Mucosa of stomach (tissue), 1 donor: ENCODE data around the gene PICK1.

Source experiments
- H3K27me3 ChIP-seq: one replicate; pipeline ENCODE4 v1.7.0; 2013; ENCODE audit warnings: mild to moderate bottlenecking, low read length; ENCODE audit not compliant: control insufficient read depth, insufficient read depth
- H3K36me3 ChIP-seq: one replicate; pipeline ENCODE4 v1.7.0; 2013; ENCODE audit warnings: low read length; ENCODE audit not compliant: control insufficient read depth, insufficient read depth
- H3K4me1 ChIP-seq: one replicate; pipeline ENCODE4 v1.7.0; 2013; ENCODE audit warnings: mild to moderate bottlenecking, low read length; ENCODE audit not compliant: control insufficient read depth, insufficient read depth
- H3K4me3 ChIP-seq: one replicate; pipeline ENCODE4 v1.7.0; 2013; ENCODE audit warnings: low read length
- H3K9ac ChIP-seq: one replicate; pipeline ENCODE4 v1.7.0; 2013; ENCODE audit warnings: mild to moderate bottlenecking, low read length, moderate library complexity
- H3K9me3 ChIP-seq: one replicate; pipeline ENCODE4 v1.7.0; 2013; ENCODE audit warnings: mild to moderate bottlenecking, low read length, moderate library complexity; ENCODE audit not compliant: control insufficient read depth
- donor health status: Pancreatic carcinoma.

PICK1 gene

DNA sequence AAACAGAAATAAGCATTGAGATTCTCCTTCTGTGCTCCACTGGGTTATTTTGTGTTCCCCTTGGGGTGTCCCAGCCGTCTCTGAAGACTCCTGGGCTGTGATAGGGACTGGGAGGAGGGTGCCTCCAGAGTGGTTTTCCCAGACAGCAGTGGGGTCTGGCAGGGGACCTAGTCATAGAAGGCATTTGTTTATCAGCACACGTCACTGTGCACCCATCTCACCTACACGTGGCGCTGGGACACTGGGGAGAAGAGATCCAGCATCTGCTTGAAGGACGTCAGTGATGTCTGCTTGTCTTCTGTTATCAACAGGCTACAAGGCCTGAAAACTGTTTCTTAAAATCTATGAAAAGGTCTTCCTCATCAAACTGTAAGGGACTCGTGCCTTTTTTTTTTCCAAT, 34.2 kb upstream of the PICK1 start:
- Histone ChIP-seq H3K9ac (no peak overlapping the region), H3K27me3 (no peaks in the 10 kb centered on the region), H3K36me3 (no peaks in the 10 kb centered on the region), H3K4me3 (no peak overlapping the region), H3K4me1 (no peaks in the 10 kb centered on the region), H3K9me3 (no peaks in the 10 kb centered on the region)

DNA sequence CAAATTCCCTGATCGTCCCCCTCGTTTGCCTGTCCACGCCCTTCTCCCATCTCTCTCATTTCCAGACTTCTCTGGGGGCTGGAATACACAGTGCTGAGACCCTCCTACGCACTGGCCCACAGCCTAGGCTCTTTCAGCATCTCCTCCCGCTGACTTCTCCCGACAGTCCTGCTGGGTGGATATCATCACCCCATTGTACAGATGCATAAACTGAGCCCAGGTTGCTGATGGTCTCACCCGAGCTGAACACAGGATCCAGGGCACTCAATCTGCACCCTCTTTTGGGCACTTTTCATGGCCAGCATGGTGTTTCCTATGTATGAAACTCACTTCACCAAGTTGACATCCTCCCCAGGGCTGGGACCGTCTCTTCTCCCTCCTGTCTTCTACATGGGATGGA, 31.7 kb upstream of the PICK1 start:
- Histone ChIP-seq H3K36me3 (no peaks in the 10 kb centered on the region), H3K9me3 (no peaks in the 10 kb centered on the region), H3K4me1 (peaks cover 7% of the 10 kb centered on the region), H3K9ac (no peak overlapping the region), H3K27me3 (no peaks in the 10 kb centered on the region), H3K4me3 (no peak overlapping the region)

DNA sequence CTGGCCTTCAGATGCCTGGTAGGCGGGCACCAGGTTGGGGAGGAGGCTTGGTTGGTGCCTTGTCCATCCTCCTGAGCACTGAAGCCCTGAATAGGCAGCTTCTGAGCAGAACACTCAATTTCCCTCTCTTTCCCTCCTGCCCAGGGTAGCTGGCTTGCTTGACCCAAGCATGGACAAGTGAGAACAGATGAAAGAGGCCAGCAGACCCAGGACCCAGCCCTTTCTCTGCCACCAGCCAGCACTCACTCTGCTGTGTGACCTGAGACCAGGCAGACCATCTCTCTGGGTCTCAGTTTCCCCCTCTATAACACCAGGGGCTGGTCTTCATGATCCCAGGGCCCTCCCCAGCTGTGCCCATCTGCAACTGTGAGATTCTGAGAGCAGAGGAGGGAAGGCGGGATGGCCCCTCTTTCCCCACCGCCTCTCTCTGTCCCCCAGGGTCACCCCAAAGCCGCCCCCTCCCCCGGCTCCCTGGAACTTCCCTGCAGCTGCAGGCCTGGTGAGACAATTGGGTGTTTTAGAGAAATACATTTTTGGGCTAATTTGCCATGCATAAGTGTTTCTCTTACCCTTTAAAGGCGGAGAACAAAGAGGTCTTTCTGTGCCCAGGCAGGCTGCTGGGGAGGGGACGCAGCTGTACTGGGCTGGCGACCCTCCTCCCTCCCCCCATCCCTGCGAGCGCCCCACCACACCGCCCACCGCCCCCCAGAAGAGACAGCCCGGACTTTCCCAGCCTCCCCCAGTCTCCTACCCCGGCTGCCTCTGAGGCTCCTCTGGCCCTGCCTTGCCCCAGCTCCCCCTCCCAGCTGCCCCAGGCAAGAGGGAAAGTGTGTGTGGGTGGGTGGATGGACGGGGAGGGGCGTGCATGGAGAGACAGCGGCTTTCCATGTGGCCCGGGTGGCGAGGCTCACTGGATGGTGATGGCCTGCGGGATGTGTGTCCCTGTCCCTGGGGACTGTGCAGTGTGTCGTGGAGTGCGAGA, 30.8 kb upstream of the PICK1 start:
- Histone ChIP-seq H3K9me3 (no peaks in the 10 kb centered on the region), H3K4me1 (peaks cover 10% of the 10 kb centered on the region), H3K4me3 (no peak overlapping the region), H3K9ac (no peak overlapping the region), H3K36me3 (no peaks in the 10 kb centered on the region), H3K27me3 (no peaks in the 10 kb centered on the region)

DNA sequence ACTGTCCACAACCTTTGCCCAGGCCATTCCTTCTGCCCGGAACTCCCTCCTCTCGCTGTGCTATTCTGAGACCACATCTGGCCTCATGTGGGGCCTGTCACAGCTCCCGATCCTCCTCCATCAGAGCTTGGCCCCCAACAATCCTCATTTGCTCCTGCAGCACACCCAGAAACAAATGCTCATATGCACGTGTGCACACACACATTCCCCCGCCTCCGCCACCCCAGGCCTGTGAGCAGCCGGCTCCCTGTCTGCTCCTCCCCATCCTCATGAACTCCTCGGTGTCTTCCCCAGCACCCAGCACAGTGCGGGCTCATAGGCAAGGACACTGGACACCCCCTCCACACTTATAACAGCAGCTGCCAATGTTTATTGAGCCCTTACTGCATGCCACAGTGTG, 29.7 kb upstream of the PICK1 start:
- Histone ChIP-seq H3K27me3 (no peaks in the 10 kb centered on the region), H3K9me3 (no peaks in the 10 kb centered on the region), H3K4me1 (peaks cover 10% of the 10 kb centered on the region), H3K4me3 (no peak overlapping the region), H3K36me3 (no peaks in the 10 kb centered on the region), H3K9ac (no peak overlapping the region)

DNA sequence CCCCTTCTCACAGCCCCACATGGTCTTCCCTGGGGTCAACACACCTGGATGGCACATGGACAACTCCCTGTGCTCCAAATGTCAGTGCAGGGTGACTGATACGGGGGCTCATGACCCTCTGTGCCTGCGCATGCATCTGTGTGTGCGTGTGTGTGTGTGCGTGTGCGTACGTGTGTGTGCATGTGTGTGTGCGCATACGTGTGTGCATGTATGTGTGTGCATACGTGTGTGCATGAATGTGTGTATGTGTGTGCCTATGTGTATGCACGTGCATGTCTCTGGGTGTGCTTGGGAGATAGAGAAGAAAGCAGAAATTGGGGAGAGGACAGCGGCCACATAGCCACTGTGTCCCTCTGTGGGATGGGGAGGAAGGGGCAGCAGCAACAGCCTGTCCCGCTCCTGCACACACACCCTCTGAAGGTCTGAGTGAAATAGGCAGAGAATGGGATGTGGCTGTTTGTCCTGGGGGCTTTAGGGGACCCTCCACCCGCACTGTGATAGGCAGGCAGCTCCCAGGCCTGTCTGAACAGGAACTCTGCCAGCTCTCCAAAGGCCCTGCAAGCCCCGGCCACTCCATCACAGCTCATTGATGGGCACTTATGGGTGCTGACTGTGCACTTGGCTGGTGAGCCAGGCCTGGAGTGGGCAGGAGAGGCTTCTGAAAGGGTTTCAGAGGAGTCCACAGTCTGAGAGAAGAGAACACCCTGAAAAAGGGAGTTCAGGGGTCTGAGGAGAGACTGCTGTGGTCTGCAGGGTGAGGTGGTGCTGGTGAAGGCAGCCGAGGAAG, 28.7 kb upstream of the PICK1 start:
- Histone ChIP-seq H3K4me1 (peaks cover 15% of the 10 kb centered on the region), H3K4me3 (no peak overlapping the region), H3K36me3 (no peaks in the 10 kb centered on the region), H3K27me3 (no peaks in the 10 kb centered on the region), H3K9me3 (no peaks in the 10 kb centered on the region), H3K9ac (no peak overlapping the region)

DNA sequence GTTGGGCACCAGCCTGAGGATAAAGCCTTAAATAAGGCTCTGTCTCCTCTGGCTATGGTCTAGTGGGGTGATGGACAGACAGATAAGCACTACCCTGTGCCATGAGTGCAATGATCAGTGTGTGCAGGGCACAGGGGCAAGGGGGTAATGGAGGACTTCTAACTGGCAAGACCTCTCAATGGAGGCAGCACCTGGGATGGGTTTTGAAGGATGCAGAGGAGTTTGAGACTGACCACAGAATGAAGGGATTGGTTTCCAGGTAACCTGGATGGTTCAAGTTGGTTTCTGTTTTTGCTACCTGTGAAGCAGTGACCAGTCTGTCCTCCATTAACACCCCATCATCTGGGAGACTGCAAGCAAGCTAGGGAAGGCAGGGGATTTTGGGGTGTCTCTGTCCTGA, 27.8 kb upstream of the PICK1 start:
- Histone ChIP-seq H3K9me3 (no peaks in the 10 kb centered on the region), H3K27me3 (no peaks in the 10 kb centered on the region), H3K4me1 (peaks cover 23% of the 10 kb centered on the region), H3K4me3 (no peak overlapping the region), H3K36me3 (no peaks in the 10 kb centered on the region), H3K9ac (no peak overlapping the region)

DNA sequence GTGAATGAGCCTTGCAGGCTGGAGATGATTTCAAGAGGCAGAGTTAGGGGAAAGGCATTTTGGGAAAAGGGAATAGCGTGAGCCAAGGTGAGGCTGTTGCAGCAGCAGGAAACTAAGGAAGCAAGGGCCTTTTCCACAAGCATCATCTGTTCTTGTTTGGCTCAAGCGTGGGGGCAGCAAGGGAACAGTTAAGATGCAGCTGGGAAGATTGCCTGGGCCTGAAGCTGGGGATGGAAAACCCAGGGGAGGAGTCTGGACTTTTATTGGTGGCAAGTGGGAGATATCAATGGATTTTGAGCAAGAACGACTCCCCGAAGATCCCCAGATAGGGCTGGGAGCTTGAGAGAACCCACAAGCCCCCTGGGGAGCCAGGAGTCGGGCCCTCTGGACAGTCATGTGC, 27.3 kb upstream of the PICK1 start:
- no peaks in the 10 kb centered on the region for H3K9me3 ChIP-seq
- no peaks in the 10 kb centered on the region for H3K36me3 ChIP-seq
- H3K27me3 ChIP-seq: no peaks in the 10 kb centered on the region
- peaks cover 29% of the 10 kb centered on the region for H3K4me1 ChIP-seq
- H3K4me3 ChIP-seq: no peak overlapping the region
- H3K9ac ChIP-seq: no peak overlapping the region

DNA sequence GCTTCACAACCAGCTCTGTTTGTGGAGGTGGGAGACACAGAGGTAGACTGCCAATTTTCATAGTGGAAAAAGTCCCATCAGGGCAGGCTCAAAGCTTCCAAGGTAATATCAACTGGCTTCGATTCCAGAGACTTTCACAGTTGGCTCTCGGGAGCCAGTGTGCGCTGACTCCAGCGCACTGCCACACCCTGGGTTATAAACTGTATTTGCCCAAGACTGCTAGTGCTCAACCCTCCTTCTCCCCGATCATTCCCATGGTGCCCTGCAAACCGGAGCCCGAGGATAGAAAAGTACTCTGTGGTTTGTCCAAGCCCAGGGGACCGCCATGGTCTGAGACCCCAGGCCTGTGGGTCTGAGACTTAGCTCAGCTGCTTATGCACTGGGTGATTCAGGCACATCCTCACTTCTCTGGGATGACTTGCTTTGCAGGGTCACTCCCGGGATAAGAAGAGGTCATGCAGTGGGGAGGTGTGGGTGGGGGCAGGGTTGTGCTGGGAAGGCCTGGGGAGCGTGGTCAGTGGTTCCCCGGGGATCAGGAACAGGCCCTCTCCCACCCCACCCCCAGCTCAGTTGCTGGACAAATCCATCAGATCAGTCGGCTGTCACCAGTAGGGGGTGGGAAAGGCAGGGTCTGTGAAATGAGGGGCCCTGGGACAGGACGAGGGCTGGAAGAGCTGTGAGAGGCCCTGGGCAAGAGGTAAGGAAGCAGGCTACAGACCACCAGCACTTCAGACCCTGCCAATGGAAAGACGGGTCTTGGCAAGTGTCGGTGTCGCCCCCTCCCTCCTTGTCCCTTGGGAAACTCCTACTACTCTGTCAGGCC, 26.7 kb upstream of the PICK1 start:
- no peak overlapping the region for H3K4me3 ChIP-seq
- no peaks in the 10 kb centered on the region for H3K36me3 ChIP-seq
- H3K9me3 ChIP-seq: no peaks in the 10 kb centered on the region
- H3K27me3 ChIP-seq: no peaks in the 10 kb centered on the region
- peaks cover 32% of the 10 kb centered on the region for H3K4me1 ChIP-seq
- no peak overlapping the region for H3K9ac ChIP-seq

DNA sequence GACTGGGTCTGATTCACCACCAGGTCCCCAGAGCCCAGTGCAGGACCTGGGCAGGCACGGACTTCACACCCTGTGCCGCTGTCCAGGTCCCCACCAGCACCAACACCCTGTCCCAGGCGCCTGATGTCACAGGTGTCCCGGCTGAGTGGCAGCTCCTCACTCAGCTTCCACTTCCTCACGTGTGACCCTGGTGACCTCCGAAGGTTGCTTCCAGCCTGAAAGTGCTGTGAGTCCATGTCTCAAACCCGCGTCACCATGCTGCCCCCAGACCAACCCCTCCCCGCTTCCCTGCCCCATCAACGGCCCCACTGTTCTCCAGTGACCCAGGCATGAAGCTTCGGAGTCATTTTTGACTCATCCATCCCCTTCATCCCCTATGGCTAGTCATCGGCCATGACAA, 25.7 kb upstream of the PICK1 start:
- H3K27me3 ChIP-seq: no peaks in the 10 kb centered on the region
- no peak overlapping the region for H3K4me3 ChIP-seq
- H3K36me3 ChIP-seq: no peaks in the 10 kb centered on the region
- H3K9ac ChIP-seq: no peak overlapping the region
- peaks cover 32% of the 10 kb centered on the region for H3K4me1 ChIP-seq
- no peaks in the 10 kb centered on the region for H3K9me3 ChIP-seq

DNA sequence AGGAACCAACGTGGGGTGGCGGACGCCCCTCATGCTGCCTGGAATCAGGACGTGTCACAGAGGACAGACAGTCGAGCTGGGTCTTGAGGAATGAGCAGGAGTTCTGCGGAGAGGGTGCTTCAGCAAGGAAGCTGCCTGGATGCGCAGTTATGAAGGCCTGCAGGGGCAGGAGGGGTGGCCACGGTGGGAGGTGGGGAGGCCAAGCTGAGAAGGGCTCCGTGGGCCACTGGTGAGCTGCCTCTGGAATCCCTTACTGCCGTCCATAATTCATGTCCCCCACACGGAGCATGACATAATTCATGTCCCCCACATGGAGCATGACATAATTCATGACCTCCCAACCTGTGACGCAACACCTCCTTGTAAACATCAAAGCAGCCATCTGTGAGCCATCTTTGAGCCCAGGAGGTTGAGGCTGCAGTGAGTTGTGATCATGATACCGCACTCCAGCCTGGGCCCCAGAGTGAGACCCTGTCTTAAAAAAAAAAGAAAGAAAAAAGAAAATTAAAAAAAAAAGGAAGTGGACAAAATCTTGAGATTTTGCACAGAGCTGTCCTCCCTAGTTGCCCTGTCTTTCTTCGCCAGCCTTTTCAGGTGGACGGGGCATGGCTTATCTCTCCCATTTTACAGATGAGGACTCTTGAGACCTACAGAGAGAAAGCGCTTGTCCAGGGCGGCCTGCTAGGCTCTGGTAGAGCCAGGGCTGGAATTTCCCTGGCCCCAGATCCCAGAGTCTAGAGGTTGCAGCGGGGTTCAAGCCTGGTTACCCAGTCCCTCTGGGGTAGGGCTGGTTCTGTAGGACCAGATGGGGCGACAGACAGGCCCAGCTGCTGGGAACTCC, 24.3 kb upstream of the PICK1 start:
- Histone ChIP-seq H3K27me3 (no peaks in the 10 kb centered on the region), H3K36me3 (no peaks in the 10 kb centered on the region), H3K4me1 (peaks cover 32% of the 10 kb centered on the region), H3K4me3 (no peak overlapping the region), H3K9ac (no peak overlapping the region), H3K9me3 (no peaks in the 10 kb centered on the region)
